GF-D8 (cell line): ENCODE measurements around the gene CLK3.
A peak's percentile ranks its signal among the peaks of the same experiment; 100 is the strongest.

Source experiments
- DNase-seq: peaks from one replicate; lab custom pipeline; 2025; lab: John Stamatoyannopoulos, UW

CLK3 gene

GRCh38 chr15:74603026-74603788 lies 12.4 kb upstream of the CLK3 start:
- no peak for DNase-seq

GRCh38 chr15:74603789-74604705 lies 11.6 kb upstream of the CLK3 start:
- DNase-seq: no peak

- no peak for DNase-seq
Observed at GRCh38 chr15:74604983-74605794, 10.4 kb upstream of the CLK3 start.

- no peak for DNase-seq
Observed at GRCh38 chr15:74605795-74606150, 9.9 kb upstream of the CLK3 start.

- DNase-seq: no peak
Observed at GRCh38 chr15:74608786-74609185, 6.8 kb upstream of the CLK3 start.

- DNase-seq: no peak
Observed at GRCh38 chr15:74609938-74610301, 5.7 kb upstream of the CLK3 start.

GRCh38 chr15:74610302-74610951 lies 5.2 kb upstream of the CLK3 start:
- no peak for DNase-seq

GRCh38 chr15:74611341-74611740 lies 4.3 kb upstream of the CLK3 start:
- no peak for DNase-seq

- no peak for DNase-seq
Observed at GRCh38 chr15:74611834-74612233, 3.8 kb upstream of the CLK3 start.

- no peak for DNase-seq
Observed at GRCh38 chr15:74612677-74613076, 3.0 kb upstream of the CLK3 start.

- DNase-seq: no peak
Observed at GRCh38 chr15:74613089-74613952, 2.3 kb upstream of the CLK3 start.

- no peak for DNase-seq
Observed at GRCh38 chr15:74613953-74614743, 1.5 kb upstream of the CLK3 start.

- no peak for DNase-seq
Observed at GRCh38 chr15:74614744-74615507, 710 bp upstream of the CLK3 start.

GRCh38 chr15:74616366-74616939 lies 817 bp downstream of the CLK3 start:
- DNase-seq: peak; percentile 69

GRCh38 chr15:74616996-74617395 lies 1.4 kb downstream of the CLK3 start:
- DNase-seq: no peak

GRCh38 chr15:74618841-74619596 lies 3.4 kb downstream of the CLK3 start:
- DNase-seq: no peak

GRCh38 chr15:74619916-74620635 lies 4.4 kb downstream of the CLK3 start:
- DNase-seq: no peak
